GM19452 (cell line): ENCODE measurements around the gene IKBKE.

Experiments used
- ATAC-seq: cut with Tn5 transposase; IDR thresholded peaks from one replicate; pipeline ENCODE4 v1.9.1; 2021; ENCODE audit not compliant: unreplicated experiment

The IKBKE gene

GRCh38 chr1:206469933-206470691 lies at the start of gene IKBKE:
Gene IKBKE (plus strand): TSS chr1:206470476. CDS start chr1:206473228, 2,752 bp downstream.
- no peak for ATAC-seq

GRCh38 chr1:206421616-206422340 lies 48.5 kb upstream of the IKBKE start:
- ATAC-seq = no peak

- ATAC-seq = no peak
Measured at GRCh38 chr1:206422525-206422924, 47.8 kb upstream of the IKBKE start.

- no peak for ATAC-seq
Measured at GRCh38 chr1:206427291-206427690, 43.0 kb upstream of the IKBKE start.

- ATAC-seq = no peak
Measured at GRCh38 chr1:206429421-206429820, 40.9 kb upstream of the IKBKE start.

GRCh38 chr1:206430031-206430983 lies 40.0 kb upstream of the IKBKE start:
- peak; percentile 95 for ATAC-seq

GRCh38 chr1:206435445-206435844 lies 34.8 kb upstream of the IKBKE start:
- no peak for ATAC-seq

- ATAC-seq = no peak
Measured at GRCh38 chr1:206438554-206438953, 31.7 kb upstream of the IKBKE start.

- ATAC-seq = no peak
Measured at GRCh38 chr1:206439205-206439604, 31.1 kb upstream of the IKBKE start.

- ATAC-seq = no peak
Measured at GRCh38 chr1:206441336-206441967, 28.8 kb upstream of the IKBKE start.

GRCh38 chr1:206442101-206442500 lies 28.2 kb upstream of the IKBKE start:
- ATAC-seq = no peak

GRCh38 chr1:206445116-206445515 lies 25.2 kb upstream of the IKBKE start:
- no peak for ATAC-seq

GRCh38 chr1:206445911-206446356 lies 24.3 kb upstream of the IKBKE start:
- ATAC-seq = no peak

GRCh38 chr1:206446688-206447421 lies 23.4 kb upstream of the IKBKE start:
- ATAC-seq = no peak

GRCh38 chr1:206447422-206447765 lies 22.9 kb upstream of the IKBKE start:
- no peak for ATAC-seq

GRCh38 chr1:206447792-206448191 lies 22.5 kb upstream of the IKBKE start:
- no peak for ATAC-seq

- no peak for ATAC-seq
Measured at GRCh38 chr1:206448471-206448870, 21.8 kb upstream of the IKBKE start.

- no peak for ATAC-seq
Measured at GRCh38 chr1:206449565-206449964, 20.7 kb upstream of the IKBKE start.

- no peak for ATAC-seq
Measured at GRCh38 chr1:206450281-206450680, 20.0 kb upstream of the IKBKE start.

GRCh38 chr1:206451134-206451686 lies 19.1 kb upstream of the IKBKE start:
- ATAC-seq = no peak
